ENCODE data around the gene BST1.
"Not testable (repeated sequence)": the region's sequence is repeated elsewhere in the genome, so short reads cannot be mapped to it uniquely, and the experiment has no call there.

BST1 gene

GRCh38 chr4:15718465-15718864 lies 15.6 kb downstream of the BST1 start:
- no peak overlapping the region for H3K4me3 Mint-ChIP-seq
- H3K9me3 Mint-ChIP-seq, result no peaks in the 10 kb centered on the region
- TF ChIP-seq CTCF (IDR thresholded peaks at IDR 0.05), result no peak
- DNase-seq, result no peak
- H3K4me1 Mint-ChIP-seq, result peaks cover 17% of the 10 kb centered on the region
- peaks cover 5% of the 10 kb centered on the region for H3K27me3 Mint-ChIP-seq (ENCODE audit: low read depth, poor library complexity)
- no peak overlapping the region for H3K27ac Mint-ChIP-seq
- no peaks in the 10 kb centered on the region for H3K36me3 Mint-ChIP-seq (ENCODE audit: low read depth)

GRCh38 chr4:15718959-15719358 lies 16.1 kb downstream of the BST1 start:
- Mint-ChIP-seq H3K4me3 (no peak overlapping the region), H3K36me3 (ENCODE audit: low read depth) (no peaks in the 10 kb centered on the region), H3K27me3 (ENCODE audit: low read depth, poor library complexity) (peaks cover 5% of the 10 kb centered on the region), H3K27ac (no peak overlapping the region), H3K4me1 (peaks cover 17% of the 10 kb centered on the region), H3K9me3 (no peaks in the 10 kb centered on the region)
- TF ChIP-seq CTCF (IDR thresholded peaks at IDR 0.05), result no peak
- DNase-seq, result no peak

- no peaks in the 10 kb centered on the region for H3K9me3 Mint-ChIP-seq
- no peak for DNase-seq
- H3K36me3 Mint-ChIP-seq (ENCODE audit: low read depth), result no peaks in the 10 kb centered on the region
- H3K4me1 Mint-ChIP-seq, result peaks cover 16% of the 10 kb centered on the region
- no peak for TF ChIP-seq CTCF (IDR thresholded peaks at IDR 0.05)
- H3K4me3 Mint-ChIP-seq, result no peak overlapping the region
- no peak overlapping the region for H3K27ac Mint-ChIP-seq
- H3K27me3 Mint-ChIP-seq (ENCODE audit: low read depth, poor library complexity), result peaks cover 5% of the 10 kb centered on the region
Measured at GRCh38 chr4:15719506-15719905, 16.6 kb downstream of the BST1 start.

- Mint-ChIP-seq H3K36me3 (ENCODE audit: low read depth) (no peaks in the 10 kb centered on the region), H3K27ac (no peak overlapping the region)
- no peak for DNase-seq
Measured at GRCh38 chr4:15720851-15721250, 18.0 kb downstream of the BST1 start.

GRCh38 chr4:15725608-15726007 lies 22.7 kb downstream of the BST1 start:
- Mint-ChIP-seq H3K9me3 (no peaks in the 10 kb centered on the region), H3K27ac (no peak overlapping the region), H3K36me3 (ENCODE audit: low read depth) (no peaks in the 10 kb centered on the region), H3K27me3 (ENCODE audit: low read depth, poor library complexity) (peaks cover 6% of the 10 kb centered on the region), H3K4me3 (no peak overlapping the region), H3K4me1 (peaks cover 5% of the 10 kb centered on the region)
- no peak for DNase-seq
- no peak for TF ChIP-seq CTCF (IDR thresholded peaks at IDR 0.05)

More at GRCh38 chr4:15720851-15721250, 18.0 kb downstream of the BST1 start:
- H3K9me3 Mint-ChIP-seq, result no peaks in the 10 kb centered on the region
- peaks cover 9% of the 10 kb centered on the region for H3K27me3 Mint-ChIP-seq (ENCODE audit: low read depth, poor library complexity)
- H3K4me1 Mint-ChIP-seq, result peaks cover 12% of the 10 kb centered on the region
- no peak for TF ChIP-seq CTCF (IDR thresholded peaks at IDR 0.05)
- H3K4me3 Mint-ChIP-seq, result no peak overlapping the region

- no peak overlapping the region for H3K27ac Mint-ChIP-seq
- no peak overlapping the region for H3K4me3 Mint-ChIP-seq
- DNase-seq, result peak; percentile 11
- H3K4me1 Mint-ChIP-seq, result peaks cover 5% of the 10 kb centered on the region
- H3K9me3 Mint-ChIP-seq, result peaks cover 10% of the 10 kb centered on the region
- TF ChIP-seq CTCF (IDR thresholded peaks at IDR 0.05), result peak; percentile 90
- no peaks in the 10 kb centered on the region for H3K36me3 Mint-ChIP-seq (ENCODE audit: low read depth)
- H3K27me3 Mint-ChIP-seq (ENCODE audit: low read depth, poor library complexity), result peaks cover 8% of the 10 kb centered on the region
Measured at GRCh38 chr4:15729910-15730533, 27.2 kb downstream of the BST1 start.

- not testable (repeated sequence) for H3K27ac Mint-ChIP-seq; H3K9me3 Mint-ChIP-seq; H3K36me3 Mint-ChIP-seq (ENCODE audit: low read depth); H3K4me3 Mint-ChIP-seq; H3K4me1 Mint-ChIP-seq; DNase-seq
- H3K27me3 Mint-ChIP-seq (ENCODE audit: low read depth, poor library complexity), result peaks cover 18% of the 10 kb centered on the region
Measured at GRCh38 chr4:15733061-15733460, 30.2 kb downstream of the BST1 start.

Measured in nephron progenitor cell (in vitro differentiated cells).